NCI-H82 treated with DMSO at 0.1 percent for 48 hours (cell line): ENCODE results near the gene RBM43.
"Not testable (repeated sequence)": the region's sequence is repeated elsewhere in the genome, so short reads cannot be mapped to it uniquely, and the experiment has no call there.

Experiments used
- DNase-seq: peaks from one replicate; lab custom pipeline; 2025; ENCODE audit not compliant: unreplicated experiment; lab: John Stamatoyannopoulos, UW

RBM43 gene

DNA sequence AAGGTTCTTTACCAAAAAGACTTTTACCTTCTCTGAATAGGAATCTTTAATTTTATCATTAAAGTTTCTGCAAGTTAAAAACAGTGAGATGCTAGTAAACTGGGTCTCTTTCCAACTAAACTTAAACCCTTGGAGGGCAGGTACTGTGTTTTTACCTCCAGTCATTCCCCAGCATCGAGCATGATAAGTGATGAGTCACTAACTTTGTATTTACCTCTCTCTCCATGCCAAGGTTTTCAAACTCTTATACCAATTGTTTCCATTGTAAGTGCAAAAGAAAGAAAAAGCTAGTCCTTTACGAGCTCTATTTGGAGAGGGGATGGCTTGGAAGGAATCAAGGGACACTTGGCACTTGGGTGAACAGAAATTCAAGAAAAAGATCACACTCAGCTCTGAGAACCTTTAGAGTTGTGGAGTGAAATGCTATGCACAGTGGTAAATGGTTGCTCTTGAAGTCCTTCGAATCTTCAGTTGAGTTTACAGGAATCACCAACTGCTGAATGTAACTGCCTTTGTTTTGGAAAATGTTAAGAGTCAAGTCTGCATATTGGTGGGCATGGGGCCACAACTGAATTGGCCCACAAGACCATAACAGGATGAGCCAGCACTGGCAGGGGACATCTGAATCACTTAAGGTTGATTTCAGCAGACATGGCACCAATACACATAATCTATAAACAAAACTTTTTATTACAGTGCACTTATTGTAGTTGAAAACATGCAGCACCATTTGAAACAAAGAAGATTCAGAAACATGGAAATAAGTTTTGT is 8.3 kb upstream of the RBM43 start:
- no peak for DNase-seq

DNA sequence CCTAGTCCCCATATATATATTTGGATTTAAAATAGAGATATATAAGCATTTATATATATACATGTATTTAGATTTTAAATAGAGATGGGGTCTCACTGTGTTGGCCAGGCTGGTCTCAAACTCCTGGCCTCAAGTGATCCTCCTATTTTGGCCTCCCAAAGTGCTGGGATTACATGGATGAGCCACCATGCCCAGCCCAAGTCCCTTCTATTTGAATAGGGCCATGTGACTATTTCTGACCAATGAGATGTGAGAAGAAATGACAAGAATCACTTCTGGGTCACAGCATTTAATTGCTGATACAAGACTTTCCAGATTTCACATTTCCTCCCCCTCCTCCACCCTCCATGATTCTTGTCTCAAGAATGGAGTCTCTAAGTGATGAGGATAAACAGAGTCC is 6.4 kb upstream of the RBM43 start:
- no peak for DNase-seq

DNA sequence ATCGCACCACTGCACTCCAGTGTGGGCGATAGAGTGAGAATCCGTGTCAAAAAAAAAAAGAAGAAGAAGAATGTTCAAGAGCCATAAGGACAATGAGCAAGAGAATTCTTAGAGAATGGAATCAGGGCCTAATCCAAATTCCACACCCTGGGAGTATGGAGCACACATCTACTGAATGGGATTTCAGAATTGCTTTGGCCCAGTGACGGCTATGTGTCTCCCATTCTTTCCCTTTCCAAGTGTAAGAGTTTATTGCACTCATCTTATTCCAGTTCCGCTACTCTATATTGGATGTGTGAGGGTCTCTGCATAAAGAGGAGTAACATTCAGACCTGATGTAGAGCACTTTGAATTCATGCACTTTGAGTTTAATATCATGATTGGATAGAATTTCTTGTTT is 5.9 kb upstream of the RBM43 start:
- DNase-seq = no peak

- no peak for DNase-seq
These were observed 4.3 kb upstream of the RBM43 start for GRCh38 chr2:151265991-151266390.

- no peak for DNase-seq
These were observed 2.6 kb upstream of the RBM43 start for GRCh38 chr2:151264157-151264825.

DNA sequence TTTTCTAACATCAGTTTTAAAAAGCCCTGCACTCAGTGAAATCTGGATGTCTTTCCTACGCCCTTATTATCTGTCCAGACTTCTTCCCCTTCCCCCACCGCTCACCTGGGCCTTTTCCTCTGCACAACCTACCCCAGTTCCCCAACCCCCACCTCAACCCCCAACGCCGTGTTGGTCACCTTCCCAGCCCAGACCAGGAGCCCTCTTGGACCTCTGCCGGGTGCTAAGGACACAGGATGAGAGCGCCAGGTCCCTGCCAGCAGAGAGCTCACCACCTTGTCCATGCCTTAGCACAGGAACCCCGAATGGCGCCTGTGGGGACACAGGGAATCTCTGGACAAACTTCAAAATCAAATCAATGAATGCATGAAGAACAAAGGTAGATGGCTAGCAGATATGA is 966 bp upstream of the RBM43 start:
- DNase-seq = no peak

DNA sequence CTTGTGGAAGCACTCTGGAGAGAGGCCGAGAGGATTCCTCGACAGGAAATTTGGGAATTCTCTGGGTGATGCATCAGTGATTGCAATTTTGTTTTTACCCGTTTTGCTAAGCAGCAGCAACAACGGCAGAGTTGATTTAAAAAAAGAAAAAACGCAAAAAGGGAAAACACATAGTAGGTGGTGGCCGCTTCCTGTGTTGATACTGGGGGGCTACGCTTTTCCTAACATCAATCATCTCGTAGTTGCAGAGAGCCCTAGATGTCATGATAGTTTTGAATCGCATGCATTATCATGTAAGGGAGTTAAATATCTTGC is 271 bp upstream of the RBM43 start:
- no peak for DNase-seq

- DNase-seq = no peak
These were observed 961 bp downstream of the RBM43 start for GRCh38 chr2:151260573-151261230.

DNA sequence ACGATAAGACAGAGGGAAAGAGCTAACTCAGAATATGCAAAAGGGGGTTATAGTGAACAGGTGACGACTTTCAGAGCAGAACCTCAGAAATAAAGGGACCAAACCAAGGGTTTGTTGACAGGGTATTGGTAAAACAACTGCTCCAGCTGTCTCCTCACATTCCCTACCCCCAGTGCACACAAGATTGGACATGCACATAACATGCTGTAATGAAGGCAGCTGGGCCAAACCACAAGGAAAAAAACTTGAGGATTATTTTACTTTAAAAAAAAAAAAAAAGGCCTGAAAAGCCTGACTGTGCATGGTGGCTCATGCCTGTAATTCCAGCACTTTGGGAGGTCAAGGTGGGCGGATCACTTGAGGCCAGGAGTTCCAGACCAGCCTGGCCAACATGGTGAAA is 3.5 kb downstream of the RBM43 start:
- DNase-seq = no peak

- no peak for DNase-seq
These were observed 9.0 kb downstream of the RBM43 start for GRCh38 chr2:151252646-151253045.

DNA sequence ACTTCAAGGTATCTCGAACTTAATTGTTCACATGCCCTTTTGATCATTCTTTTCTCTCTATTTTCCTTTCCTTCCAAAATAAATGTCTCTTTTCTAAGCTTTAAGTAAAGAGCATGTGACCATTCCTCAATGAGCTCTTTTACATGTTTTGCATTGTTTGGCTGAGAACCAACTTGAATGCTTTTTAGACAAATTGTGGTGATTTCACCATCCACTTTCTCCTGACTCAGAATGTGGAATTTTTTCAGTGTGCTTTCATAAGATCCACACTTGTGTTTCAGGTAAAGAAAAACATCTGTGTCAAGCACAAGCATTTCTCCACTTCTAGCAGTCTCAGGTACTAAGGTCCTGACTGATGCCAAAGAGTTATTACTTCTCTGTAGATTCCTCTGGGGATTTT is 10.7 kb downstream of the RBM43 start:
- DNase-seq = no peak

DNA sequence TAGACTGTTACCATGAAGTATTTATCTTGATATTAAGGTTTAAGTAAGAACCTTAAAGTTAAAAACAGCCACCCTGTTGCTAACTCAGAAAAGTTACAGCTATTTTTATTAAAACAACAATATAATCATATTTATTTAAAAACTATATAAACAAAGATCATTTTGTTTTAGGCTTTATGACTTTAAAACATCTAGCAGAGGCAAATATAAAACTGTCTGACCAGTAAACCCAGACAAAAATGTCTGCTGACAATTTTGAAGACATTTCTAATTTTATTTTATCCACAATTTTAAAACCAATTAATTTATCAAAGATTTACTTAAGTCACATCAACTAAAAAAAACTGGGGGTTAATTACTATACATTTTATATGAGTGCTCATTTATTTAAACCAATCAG is 14.2 kb downstream of the RBM43 start:
- DNase-seq = no peak

GRCh38 chr2:151246152-151246551 is 15.5 kb downstream of the RBM43 start:
- no peak for DNase-seq

DNA sequence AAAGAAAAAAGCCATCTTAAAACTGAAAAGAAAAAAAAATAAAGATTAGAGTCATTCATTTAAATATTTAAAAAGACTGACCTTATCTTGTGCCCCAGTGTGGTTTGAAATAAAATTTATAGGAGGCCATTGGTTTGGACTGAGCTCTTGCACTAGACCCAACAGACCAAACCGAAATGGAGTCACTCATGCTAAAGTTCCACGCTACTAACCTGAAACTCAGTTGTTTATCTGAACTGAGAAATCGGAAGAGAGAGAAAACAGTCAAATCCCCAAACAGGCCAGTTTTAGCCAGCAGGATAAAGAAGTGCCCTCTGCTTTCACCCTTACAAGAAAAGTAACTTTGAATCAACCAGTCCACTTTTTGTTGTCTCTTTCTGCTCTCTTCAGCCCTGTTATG is 18.2 kb downstream of the RBM43 start:
- no peak for DNase-seq

DNA sequence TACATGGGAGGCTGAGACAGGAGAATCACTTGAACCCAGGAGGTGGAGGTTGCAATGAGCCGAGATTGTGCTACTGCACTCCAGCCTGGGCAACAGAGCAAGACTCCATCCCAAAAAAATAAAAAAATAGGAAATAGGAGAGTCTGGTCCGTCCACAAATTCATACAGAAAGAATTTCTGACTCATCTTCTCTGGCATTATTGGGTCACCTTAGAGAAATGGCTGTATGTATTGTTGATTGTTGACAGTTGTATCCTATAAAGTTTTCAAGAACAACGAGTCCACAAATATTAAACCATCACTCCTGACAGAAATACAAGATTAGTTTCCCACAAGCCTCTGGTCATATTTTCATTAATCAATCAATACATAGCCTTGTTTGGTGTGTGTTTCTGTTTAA is 20.4 kb downstream of the RBM43 start:
- no peak for DNase-seq

GRCh38 chr2:151240433-151240832 is 21.2 kb downstream of the RBM43 start:
- no peak for DNase-seq

- no peak for DNase-seq
These were observed 22.0 kb downstream of the RBM43 start for GRCh38 chr2:151239624-151240023.

GRCh38 chr2:151238527-151239487 is 22.9 kb downstream of the RBM43 start:
- peak; percentile 65 for DNase-seq

- no peak for DNase-seq
These were observed 24.1 kb downstream of the RBM43 start for GRCh38 chr2:151237422-151238025.

- not testable (repeated sequence) for DNase-seq
These were observed 27.9 kb downstream of the RBM43 start for GRCh38 chr2:151233760-151234159.

DNA sequence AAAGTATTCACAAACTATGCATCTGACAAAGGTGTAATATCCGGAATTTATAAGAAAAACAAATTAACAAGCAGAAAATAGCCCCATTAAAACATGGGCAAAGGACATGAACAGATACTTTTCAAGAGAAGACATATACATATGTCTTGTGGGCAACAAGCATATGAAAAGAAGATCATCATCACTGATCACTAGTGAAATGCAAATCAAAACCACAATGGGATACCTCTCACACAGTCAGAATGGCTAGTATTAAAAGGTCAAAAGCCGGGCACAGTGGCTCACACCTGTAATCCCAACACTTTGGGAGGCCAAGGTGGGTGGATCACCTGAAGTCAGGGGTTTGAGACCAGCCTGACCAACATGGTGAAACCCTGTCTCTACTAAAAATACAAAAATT is 28.4 kb downstream of the RBM43 start:
- DNase-seq = not testable (repeated sequence)
